ENCODE measurements around the gene VEPH1.

- TF ChIP-seq CTCF (IDR thresholded peaks at IDR 0.05) (no peak), POLR2A (IDR thresholded peaks at IDR 0.05) (no peak)
Observed at GRCh38 chr3:157512534-157512933, 9.3 kb upstream of the VEPH1 start.

Data from body of pancreas (tissue), 4 donors.